Measurements from ENCODE around the gene FLRT1.

GRCh38 chr11:64051297-64051696 is 15.6 kb downstream of the FLRT1 start:
- TF ChIP-seq ELF4 (CRISPR knock-in tag; IDR thresholded peaks at IDR 0.05; ENCODE audit: borderline replicate concordance) (no peak), NFIC (IDR thresholded peaks at IDR 0.05; ENCODE audit: low read length) (no peak), FOXA1 (IDR thresholded peaks at IDR 0.05) (no peak), FOXA1 (CRISPR knock-in tag; IDR thresholded peaks at IDR 0.05) (no peak), ZBTB7A (CRISPR knock-in tag; IDR thresholded peaks at IDR 0.05) (no peak), TFAP4 (IDR thresholded peaks at IDR 0.05; ENCODE audit: borderline replicate concordance, low read depth) (no peak), POLR2AphosphoS5 (IDR thresholded peaks at IDR 0.05; ENCODE audit: low read depth, low read length) (no peak), ZNF232 (CRISPR knock-in tag; IDR thresholded peaks at IDR 0.05; ENCODE audit: borderline replicate concordance) (no peak), JUNB (CRISPR knock-in tag; IDR thresholded peaks at IDR 0.05; ENCODE audit: borderline replicate concordance) (no peak), ZNF234 (CRISPR knock-in tag; conservative IDR thresholded peaks at IDR 0.05) (no peak), KLF6 (CRISPR knock-in tag; IDR thresholded peaks at IDR 0.05) (no peak)
